Panc1 (cell line): ENCODE data around the gene ANP32B.

Source experiments
- CTCF ChIP-seq: fragments of 450-650 bp; IDR thresholded peaks from 2 replicates; pipeline ENCODE4 v1.5.1; 2017; ENCODE audit warnings: mild to moderate bottlenecking
- TCF7L2 ChIP-seq: IDR thresholded peaks from 2 replicates; pipeline ENCODE4 v1.6.1; 2011; ENCODE audit warnings: mild to moderate bottlenecking, low read depth, low read length, inconsistent platforms

GRCh38 chr9:98054376-98054951 lies 71.3 kb downstream of the ANP32B start:
- TF ChIP-seq TCF7L2 (no peak), CTCF (no peak)
